DOHH2 (cell line): Measurements from ENCODE around the gene AREG.

ENCODE experiments used
- EZH2phosphoT487 ChIP-seq: fragments of 200-600 bp; sonication (generic); IDR thresholded peaks from 2 replicates; pipeline ENCODE4 v1.6.1; 2017; ENCODE audit warnings: borderline replicate concordance, mild to moderate bottlenecking, antibody characterized with exemption, low read length, moderate library complexity, mixed read lengths
- TF ChIP-seq, protein P1 (sequence below): fragments of 200-600 bp; sonication (generic); IDR thresholded peaks from one replicate; pipeline ENCODE4 v1.5.1; 2014; ENCODE audit warnings: antibody characterized with exemption, mild to moderate bottlenecking, low read depth, low read length; ENCODE audit not compliant: poor library complexity, severe bottlenecking

DNA sequence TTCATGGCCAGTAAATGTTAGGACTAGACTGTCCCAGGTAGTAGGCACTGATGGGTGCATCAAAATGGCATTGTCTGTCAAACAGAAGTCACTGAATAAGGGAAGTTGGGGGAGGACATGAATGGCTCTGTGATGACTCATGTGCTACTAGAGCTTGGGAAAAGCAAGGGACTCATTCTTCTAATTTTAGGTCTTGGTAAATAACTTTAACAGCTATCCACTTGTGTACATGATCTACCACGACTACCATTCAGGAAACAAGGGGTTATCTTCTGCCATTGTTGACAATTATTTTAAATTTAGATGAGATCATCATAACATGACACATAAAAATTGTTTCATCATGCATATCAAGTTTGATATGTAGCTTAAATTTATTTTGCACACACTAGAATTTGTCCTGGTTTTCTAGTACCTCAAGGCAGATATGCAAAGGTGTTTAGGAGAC is 6.3 kb downstream of the AREG start:
- TF ChIP-seq, protein P1, sequence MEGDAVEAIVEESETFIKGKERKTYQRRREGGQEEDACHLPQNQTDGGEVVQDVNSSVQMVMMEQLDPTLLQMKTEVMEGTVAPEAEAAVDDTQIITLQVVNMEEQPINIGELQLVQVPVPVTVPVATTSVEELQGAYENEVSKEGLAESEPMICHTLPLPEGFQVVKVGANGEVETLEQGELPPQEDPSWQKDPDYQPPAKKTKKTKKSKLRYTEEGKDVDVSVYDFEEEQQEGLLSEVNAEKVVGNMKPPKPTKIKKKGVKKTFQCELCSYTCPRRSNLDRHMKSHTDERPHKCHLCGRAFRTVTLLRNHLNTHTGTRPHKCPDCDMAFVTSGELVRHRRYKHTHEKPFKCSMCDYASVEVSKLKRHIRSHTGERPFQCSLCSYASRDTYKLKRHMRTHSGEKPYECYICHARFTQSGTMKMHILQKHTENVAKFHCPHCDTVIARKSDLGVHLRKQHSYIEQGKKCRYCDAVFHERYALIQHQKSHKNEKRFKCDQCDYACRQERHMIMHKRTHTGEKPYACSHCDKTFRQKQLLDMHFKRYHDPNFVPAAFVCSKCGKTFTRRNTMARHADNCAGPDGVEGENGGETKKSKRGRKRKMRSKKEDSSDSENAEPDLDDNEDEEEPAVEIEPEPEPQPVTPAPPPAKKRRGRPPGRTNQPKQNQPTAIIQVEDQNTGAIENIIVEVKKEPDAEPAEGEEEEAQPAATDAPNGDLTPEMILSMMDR, result no peak
- no peak for TF ChIP-seq EZH2phosphoT487
